ENCODE data around the gene FBXW7. TPM values are rescaled to one million over a fixed set of nuclear protein-coding genes. Genes with fewer than 3 reads are reported as not detected.

Gene FBXW7
- total and polyA plus RNA-seq, 2 donors (not counting 1 experiment from before 2014, with no cell fraction given), result 16.3 to 68.7 TPM

GRCh38 chr4:152436384-152436783, 99.5 kb downstream of the FBXW7 start:
- H3K9me3 ChIP-seq (ENCODE audit: control insufficient read depth, insufficient read depth, low read depth, low read length), result no peaks in the 10 kb centered on the region
- no peak for DNase-seq (ENCODE audit: low read depth in 2 of 2)
- no peak overlapping the region for H3K27ac ChIP-seq (ENCODE audit: insufficient read depth, low read length)
- H3K27me3 ChIP-seq (ENCODE audit: control insufficient read depth, insufficient read depth, low read length), result no peaks in the 10 kb centered on the region
- no peaks in the 10 kb centered on the region for H3K4me1 ChIP-seq (ENCODE audit: control insufficient read depth, extremely low read depth, insufficient read depth, low read length)
- H3K4me3 ChIP-seq (replicated peaks in 1 of 4; ENCODE audit: control extremely low read depth in 1 of 4, insufficient read depth in 1 of 4, low read depth in 3 of 4, low read length in 4 of 4), result no peak overlapping the region
- no peaks in the 10 kb centered on the region for H4K20me1 ChIP-seq (ENCODE audit: control insufficient read depth, extremely low read depth, insufficient read depth, low read length)
- no peak overlapping the region for H3K9ac ChIP-seq (ENCODE audit: insufficient read depth, low read length)
- H3K36me3 ChIP-seq (ENCODE audit: control insufficient read depth, insufficient read depth, low read length), result no peaks in the 10 kb centered on the region
- H3K79me2 ChIP-seq (ENCODE audit: control insufficient read depth, insufficient read depth, low read length), result peaks cover 2% of the 10 kb centered on the region
- TF ChIP-seq CTCF (conservative IDR thresholded peaks at IDR 0.05 in 1 of 2, IDR thresholded peaks at IDR 0.05 in 1 of 2; ENCODE audit: low read depth in 1 of 2, low read length in 2 of 2) (no peak), EZH2 (IDR thresholded peaks at IDR 0.05; ENCODE audit: low read length, missing control alignments) (no peak)
- H2AFZ ChIP-seq (ENCODE audit: low read length), result no peak overlapping the region
- H3K4me2 ChIP-seq (ENCODE audit: extremely low read depth, insufficient read depth, low read length), result no peak overlapping the region

- Histone ChIP-seq H3K4me3 (replicated peaks in 1 of 4; ENCODE audit: control extremely low read depth in 1 of 4, insufficient read depth in 1 of 4, low read depth in 3 of 4, low read length in 4 of 4) (no peak overlapping the region), H3K27ac (ENCODE audit: insufficient read depth, low read length) (no peak overlapping the region), H3K79me2 (ENCODE audit: control insufficient read depth, insufficient read depth, low read length) (peaks cover 2% of the 10 kb centered on the region), H3K9me3 (ENCODE audit: control insufficient read depth, insufficient read depth, low read depth, low read length) (no peaks in the 10 kb centered on the region), H4K20me1 (ENCODE audit: control insufficient read depth, extremely low read depth, insufficient read depth, low read length) (no peaks in the 10 kb centered on the region), H3K4me2 (ENCODE audit: extremely low read depth, insufficient read depth, low read length) (no peak overlapping the region), H3K9ac (ENCODE audit: insufficient read depth, low read length) (no peak overlapping the region), H3K27me3 (ENCODE audit: control insufficient read depth, insufficient read depth, low read length) (no peaks in the 10 kb centered on the region), H3K4me1 (ENCODE audit: control insufficient read depth, extremely low read depth, insufficient read depth, low read length) (no peaks in the 10 kb centered on the region), H3K36me3 (ENCODE audit: control insufficient read depth, insufficient read depth, low read length) (no peaks in the 10 kb centered on the region), H2AFZ (ENCODE audit: low read length) (no peak overlapping the region)
- DNase-seq (ENCODE audit: low read depth in 2 of 2), result no peak
- no peak for TF ChIP-seq CTCF (conservative IDR thresholded peaks at IDR 0.05 in 1 of 2, IDR thresholded peaks at IDR 0.05 in 1 of 2; ENCODE audit: low read depth in 1 of 2, low read length in 2 of 2)
- no peak for TF ChIP-seq EZH2 (IDR thresholded peaks at IDR 0.05; ENCODE audit: low read length, missing control alignments)
Observed at GRCh38 chr4:152434011-152434410, 101.9 kb downstream of the FBXW7 start.

- H3K4me1 ChIP-seq (ENCODE audit: control insufficient read depth, extremely low read depth, insufficient read depth, low read length), result no peaks in the 10 kb centered on the region
- no peak overlapping the region for H3K4me3 ChIP-seq (replicated peaks in 1 of 4; ENCODE audit: control extremely low read depth in 1 of 4, insufficient read depth in 1 of 4, low read depth in 3 of 4, low read length in 4 of 4)
- no peaks in the 10 kb centered on the region for H3K36me3 ChIP-seq (ENCODE audit: control insufficient read depth, insufficient read depth, low read length)
- no peak overlapping the region for H2AFZ ChIP-seq (ENCODE audit: low read length)
- no peak overlapping the region for H3K4me2 ChIP-seq (ENCODE audit: extremely low read depth, insufficient read depth, low read length)
- H3K79me2 ChIP-seq (ENCODE audit: control insufficient read depth, insufficient read depth, low read length), result no peaks in the 10 kb centered on the region
- H4K20me1 ChIP-seq (ENCODE audit: control insufficient read depth, extremely low read depth, insufficient read depth, low read length), result no peaks in the 10 kb centered on the region
- H3K9ac ChIP-seq (ENCODE audit: insufficient read depth, low read length), result no peak overlapping the region
- no peaks in the 10 kb centered on the region for H3K9me3 ChIP-seq (ENCODE audit: control insufficient read depth, insufficient read depth, low read depth, low read length)
- TF ChIP-seq EZH2 (IDR thresholded peaks at IDR 0.05; ENCODE audit: low read length, missing control alignments) (no peak), CTCF (conservative IDR thresholded peaks at IDR 0.05 in 1 of 2, IDR thresholded peaks at IDR 0.05 in 1 of 2; ENCODE audit: low read depth in 1 of 2, low read length in 2 of 2) (no peak)
- DNase-seq (ENCODE audit: low read depth in 2 of 2), result no peak
- H3K27ac ChIP-seq (ENCODE audit: insufficient read depth, low read length), result no peak overlapping the region
- no peaks in the 10 kb centered on the region for H3K27me3 ChIP-seq (ENCODE audit: control insufficient read depth, insufficient read depth, low read length)
Observed at GRCh38 chr4:152431784-152432183, 104.1 kb downstream of the FBXW7 start.
